Epithelial cell of proximal tubule (primary cell): ENCODE data around the gene ARHGEF37. TPM values are rescaled to one million over a fixed set of nuclear protein-coding genes. Genes with fewer than 3 reads are reported as not detected.
A peak's percentile ranks its signal among the peaks of the same experiment; 100 is the strongest.

Experiments used
- DNase-seq: peaks from one replicate; pipeline ENCODE4 v3.0.0-alpha.2; 2011; ENCODE audit warnings: low read depth
- H3K4me3 ChIP-seq: 2 replicates; pipeline ENCODE4 v1.5.1; 2011; ENCODE audit warnings: low read depth, mild to moderate bottlenecking, low read length
- CTCF ChIP-seq: conservative IDR thresholded peaks from 2 replicates; pipeline ENCODE4 v1.5.1; 2012; ENCODE audit warnings: low read depth, mild to moderate bottlenecking, low read length
- total RNA-seq: library from RNA; depleted of rRNA; stranded (reverse); fragments of >200 nt; gene quantifications from 2 replicates; pipeline ENCODE4 v1.2.3, GENCODE V29; 2015

Gene ARHGEF37
- total RNA-seq, 1 donor from 2014 or later = 2.7 TPM

- TF ChIP-seq CTCF = no peak
- DNase-seq = no peak
- H3K4me3 ChIP-seq = no peak overlapping the region
Measured at GRCh38 chr5:149654231-149654630, 72.9 kb downstream of the ARHGEF37 start.

- H3K4me3 ChIP-seq = no peak overlapping the region
- no peak for TF ChIP-seq CTCF
- no peak for DNase-seq
Measured at GRCh38 chr5:149654883-149655505, 73.7 kb downstream of the ARHGEF37 start.

- DNase-seq = no peak
- no peak overlapping the region for H3K4me3 ChIP-seq
- peak; percentile 91 for TF ChIP-seq CTCF
Measured at GRCh38 chr5:149656576-149657182, 75.4 kb downstream of the ARHGEF37 start.

GRCh38 chr5:149657324-149657723 lies 76.0 kb downstream of the ARHGEF37 start:
- no peak for DNase-seq
- TF ChIP-seq CTCF = no peak
- H3K4me3 ChIP-seq = no peak overlapping the region

GRCh38 chr5:149658299-149658698 lies 77.0 kb downstream of the ARHGEF37 start:
- no peak for DNase-seq
- H3K4me3 ChIP-seq = no peak overlapping the region
- TF ChIP-seq CTCF = no peak

GRCh38 chr5:149664083-149664482 lies 82.8 kb downstream of the ARHGEF37 start:
- DNase-seq = no peak
- no peak for TF ChIP-seq CTCF
- no peak overlapping the region for H3K4me3 ChIP-seq

- no peak overlapping the region for H3K4me3 ChIP-seq
- no peak for DNase-seq
- no peak for TF ChIP-seq CTCF
Measured at GRCh38 chr5:149664666-149665415, 83.5 kb downstream of the ARHGEF37 start.
